Stimulated activated CD4-positive, alpha-beta T cell treated with anti-CD3 and anti-CD28 coated beads, Interleukin-12 subunit alpha, Interleukin-12 subunit beta, amount 100 ng/mL, for 48 hours (primary cell): ENCODE results near the gene MUC13.

Experiments
- DNase-seq, 3 donors: peaks; one replicate each; pipeline ENCODE4 v3.0.0-alpha.2; 2020; ENCODE audit warnings: low read depth in 2 of 3, low spot score in 1 of 3

MUC13 gene

GRCh38 chr3:124950026-124950425, 15.5 kb upstream of the MUC13 start:
- DNase-seq = no peak

GRCh38 chr3:124942613-124943012, 8.1 kb upstream of the MUC13 start:
- no peak for DNase-seq

- DNase-seq = no peak
Observed at GRCh38 chr3:124941771-124942170, 7.2 kb upstream of the MUC13 start.

- no peak for DNase-seq
Observed at GRCh38 chr3:124939661-124940060, 5.1 kb upstream of the MUC13 start.

GRCh38 chr3:124938896-124939295, 4.3 kb upstream of the MUC13 start:
- no peak for DNase-seq

GRCh38 chr3:124937049-124937448, 2.5 kb upstream of the MUC13 start:
- DNase-seq = no peak

GRCh38 chr3:124935794-124936542, 1.4 kb upstream of the MUC13 start:
- no peak for DNase-seq

- no peak for DNase-seq
Observed at GRCh38 chr3:124935264-124935663, 713 bp upstream of the MUC13 start.

- peak; percentile 21 to 53 (median 49) for DNase-seq
Observed at GRCh38 chr3:124928333-124929202, 6.0 kb downstream of the MUC13 start.

GRCh38 chr3:124927574-124928045, 6.9 kb downstream of the MUC13 start:
- no peak for DNase-seq

GRCh38 chr3:124926426-124927101, 8.0 kb downstream of the MUC13 start:
- DNase-seq = no peak

- no peak for DNase-seq
Observed at GRCh38 chr3:124924741-124925140, 9.8 kb downstream of the MUC13 start.

- no peak for DNase-seq
Observed at GRCh38 chr3:124923833-124924232, 10.7 kb downstream of the MUC13 start.

- DNase-seq = no peak
Observed at GRCh38 chr3:124920718-124921117, 13.8 kb downstream of the MUC13 start.

GRCh38 chr3:124919756-124920155, 14.8 kb downstream of the MUC13 start:
- no peak for DNase-seq

- DNase-seq = no peak
Observed at GRCh38 chr3:124918524-124918923, 16.0 kb downstream of the MUC13 start.

GRCh38 chr3:124916837-124917409, 17.6 kb downstream of the MUC13 start:
- no peak for DNase-seq

GRCh38 chr3:124915254-124915653, 19.3 kb downstream of the MUC13 start:
- no peak for DNase-seq

GRCh38 chr3:124907957-124908356, 26.6 kb downstream of the MUC13 start:
- no peak for DNase-seq

- no peak for DNase-seq
Observed at GRCh38 chr3:124904835-124905492, 29.6 kb downstream of the MUC13 start.
